ENCODE results near the gene JMJD4. TPM values are rescaled to one million over a fixed set of nuclear protein-coding genes. Genes with fewer than 3 reads are reported as not detected.
"Not testable (repeated sequence)": the region's sequence is repeated elsewhere in the genome, so short reads cannot be mapped to it uniquely, and the experiment has no call there.

JMJD4 gene
- total RNA-seq, 1 donor from 2014 or later = 25.6 TPM

DNA sequence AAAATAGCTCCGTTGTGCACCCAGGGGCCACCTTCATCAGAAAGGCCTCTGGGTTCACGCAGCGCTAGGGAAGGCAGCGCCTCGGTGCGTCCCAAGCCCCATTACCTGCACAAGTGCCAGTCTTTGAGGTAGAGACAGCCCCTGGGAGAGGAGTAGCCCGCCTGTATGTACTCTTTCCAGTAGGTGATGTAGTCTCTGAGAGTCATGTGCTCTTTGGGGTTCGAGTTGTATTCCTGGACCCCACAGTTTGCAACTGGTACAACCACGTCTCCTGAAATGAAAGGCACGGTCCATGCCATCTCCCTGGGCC is 601 bp downstream of the JMJD4 start:
- intact Hi-C loops (cut with micrococcal nuclease) = loop anchor here (2.0 to 10.0 kb wide), 7 partner anchors 28 to 1060 kb away; no protein-coding TSS in a partner anchor

DNA sequence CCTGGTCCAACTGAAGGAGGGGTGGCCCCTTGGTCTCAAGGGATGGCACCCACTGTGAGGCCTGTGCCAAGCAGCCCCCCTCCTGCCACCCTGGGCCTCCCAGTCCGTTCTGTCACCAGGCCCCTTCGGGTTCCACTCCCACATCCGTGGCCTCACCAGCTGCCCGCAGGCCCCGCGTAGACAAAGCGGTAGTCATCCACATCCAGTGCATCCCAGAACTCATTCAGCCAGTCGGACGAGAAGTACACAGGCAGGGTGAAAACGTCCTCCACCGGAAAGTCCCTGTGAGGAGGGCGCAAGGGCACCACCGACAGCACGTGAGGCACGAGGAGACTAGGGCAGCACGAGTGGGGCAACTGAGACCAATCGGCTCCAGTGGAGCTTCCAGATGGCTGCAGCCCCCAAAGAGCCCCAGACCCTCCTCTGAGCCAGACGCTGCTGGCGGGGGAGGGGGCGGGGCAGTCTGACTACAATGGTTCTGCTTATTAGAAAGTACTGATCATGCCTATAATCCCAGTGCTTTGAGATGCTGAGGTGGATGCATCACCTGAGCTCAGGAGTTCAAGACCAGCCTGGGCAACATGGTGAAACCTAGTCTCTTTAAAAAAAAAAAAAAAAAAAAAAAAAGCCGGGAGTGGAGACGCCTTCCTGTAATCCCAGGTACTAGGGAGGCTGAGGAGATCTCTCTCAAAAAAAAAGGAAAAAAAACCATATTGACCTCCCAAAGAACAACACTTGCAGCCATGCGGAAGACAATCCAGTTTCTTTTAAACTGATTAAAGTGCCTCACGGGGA is 1.2 kb downstream of the JMJD4 start:
- intact Hi-C loops (cut with micrococcal nuclease) = loop anchor here (2.0 to 10.0 kb wide), 7 partner anchors 29 to 1059 kb away; no protein-coding TSS in a partner anchor

DNA sequence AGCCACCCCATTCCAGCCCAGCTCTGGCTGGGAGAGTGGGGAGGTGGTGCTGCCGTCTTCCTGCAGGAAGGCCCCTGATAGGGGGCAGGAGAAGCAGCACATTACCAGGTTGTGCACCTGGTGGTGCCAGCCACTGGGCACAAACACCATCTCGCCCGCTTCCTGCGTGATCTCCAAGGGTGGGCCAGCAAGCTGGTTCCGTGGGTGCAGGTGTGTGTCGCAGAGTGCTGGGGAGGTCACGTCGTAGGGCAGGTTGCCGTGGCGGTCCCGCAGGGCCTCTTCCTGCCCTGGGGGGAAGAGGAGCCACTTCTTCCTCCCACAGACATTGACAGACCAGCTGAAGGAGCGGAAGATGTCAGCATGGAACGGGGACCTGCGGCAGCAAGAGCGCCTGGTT is 1.8 kb downstream of the JMJD4 start:
- intact Hi-C loops (cut with micrococcal nuclease) = loop anchor here (5.0 to 10.0 kb wide), 4 partner anchors 251 to 1059 kb away; no protein-coding TSS in a partner anchor

DNA sequence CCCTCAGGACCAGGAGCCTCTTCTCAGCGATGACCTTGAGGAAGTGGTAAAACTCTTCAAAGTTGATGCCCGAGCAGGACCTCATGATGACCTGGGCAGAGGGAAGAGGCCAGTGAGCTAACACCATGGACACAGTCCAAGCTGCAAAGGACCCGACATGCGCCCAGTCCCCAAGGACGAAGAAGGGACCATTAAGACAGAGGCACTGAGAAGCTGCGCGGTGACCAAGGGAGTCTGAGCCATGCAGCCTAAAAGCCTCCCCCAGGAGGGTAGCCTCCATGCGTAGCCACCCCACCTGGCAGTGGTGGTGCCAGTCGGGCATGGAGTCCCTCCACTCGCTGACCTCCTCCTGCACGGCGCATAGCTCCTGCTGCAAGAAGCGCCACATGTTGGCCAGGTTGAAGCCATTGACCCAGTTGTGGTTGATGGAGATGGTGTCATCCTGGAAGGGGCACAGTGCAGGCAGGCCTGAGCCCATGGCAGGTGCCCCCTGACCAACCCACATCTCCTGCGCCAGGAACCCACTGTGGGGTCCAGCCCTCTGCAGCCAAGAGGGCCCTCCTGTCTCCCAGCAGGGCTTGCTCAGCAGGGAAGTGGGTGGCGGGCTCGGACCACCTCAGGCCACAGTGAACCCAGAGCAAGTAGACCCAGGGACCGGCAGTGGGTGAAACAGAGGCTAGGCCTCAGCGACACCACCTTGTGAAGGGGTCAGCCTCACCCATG is 2.4 kb downstream of the JMJD4 start:
- intact Hi-C loops (cut with micrococcal nuclease) = loop anchor here (5.0 to 10.0 kb wide), 4 partner anchors 250 to 1058 kb away; no protein-coding TSS in a partner anchor

DNA sequence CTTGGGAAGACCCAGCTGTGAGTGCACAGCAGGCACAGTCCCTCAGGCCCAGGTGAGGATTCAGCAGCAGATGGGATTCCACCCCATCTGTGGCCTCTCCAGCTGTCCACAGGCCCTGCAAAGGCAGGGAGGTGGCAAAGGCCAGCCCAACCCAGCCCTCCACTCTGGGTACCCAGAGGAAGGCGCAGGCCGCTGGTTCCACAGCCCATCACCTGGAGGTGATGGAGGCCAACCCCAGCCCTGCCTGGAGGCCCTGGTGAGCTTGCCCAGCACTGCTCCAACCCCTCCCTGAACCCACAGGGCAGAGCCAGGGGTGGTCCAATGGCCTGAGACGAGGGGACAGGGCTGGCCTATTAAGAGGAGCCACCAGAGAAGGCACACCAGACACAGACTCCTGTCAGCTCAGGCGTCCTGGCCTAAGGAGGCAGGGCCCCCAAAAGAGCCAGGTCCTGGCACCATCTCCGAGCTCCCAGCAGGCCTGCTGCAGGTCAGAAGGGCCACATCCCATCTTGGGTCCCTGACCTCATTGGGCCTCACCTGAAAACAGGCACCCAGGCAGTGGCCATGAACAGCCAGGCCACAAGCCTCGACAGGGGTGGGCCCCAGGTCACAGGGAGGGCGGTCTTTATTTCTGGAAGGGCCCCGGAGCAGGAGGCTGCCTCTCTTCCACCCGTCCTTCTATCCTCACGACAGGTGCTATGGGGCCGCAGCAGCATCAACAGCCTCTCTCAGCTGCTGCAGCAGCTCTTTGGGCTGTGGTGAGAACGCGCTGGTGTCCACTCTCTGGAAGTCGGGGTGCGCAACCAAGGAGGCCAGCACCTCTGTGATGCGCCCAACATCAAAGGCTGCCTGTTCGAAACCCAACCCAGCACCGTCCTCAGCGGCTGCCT is 3.2 kb downstream of the JMJD4 start:
- intact Hi-C loops (cut with micrococcal nuclease) = loop anchor here (5.0 to 10.0 kb wide), 4 partner anchors 250 to 1057 kb away; no protein-coding TSS in a partner anchor

DNA sequence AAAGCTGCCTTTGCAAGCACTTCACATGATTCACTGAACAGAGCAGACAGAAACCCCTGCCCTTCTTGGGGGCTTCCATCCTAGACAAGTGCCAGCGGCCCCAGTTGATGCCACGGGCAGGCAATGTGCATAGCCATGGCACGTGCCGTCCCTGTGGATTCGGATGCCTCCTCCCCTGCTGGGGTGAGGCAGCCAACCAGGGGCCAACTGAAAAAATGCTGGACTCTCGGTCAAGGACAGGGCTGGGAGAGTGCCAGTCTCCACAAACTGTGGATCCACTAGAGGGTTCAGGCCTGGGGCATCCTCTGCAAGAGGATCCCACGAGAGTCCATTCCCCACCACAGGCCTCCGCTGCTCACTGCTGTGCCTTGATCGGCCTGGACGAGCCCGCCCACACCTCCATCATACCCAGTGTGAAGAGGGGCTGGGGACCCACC is 3.8 kb downstream of the JMJD4 start:
- intact Hi-C loops (cut with micrococcal nuclease) = loop anchor here (5.0 to 10.0 kb wide), 4 partner anchors 249 to 1056 kb away; no protein-coding TSS in a partner anchor

DNA sequence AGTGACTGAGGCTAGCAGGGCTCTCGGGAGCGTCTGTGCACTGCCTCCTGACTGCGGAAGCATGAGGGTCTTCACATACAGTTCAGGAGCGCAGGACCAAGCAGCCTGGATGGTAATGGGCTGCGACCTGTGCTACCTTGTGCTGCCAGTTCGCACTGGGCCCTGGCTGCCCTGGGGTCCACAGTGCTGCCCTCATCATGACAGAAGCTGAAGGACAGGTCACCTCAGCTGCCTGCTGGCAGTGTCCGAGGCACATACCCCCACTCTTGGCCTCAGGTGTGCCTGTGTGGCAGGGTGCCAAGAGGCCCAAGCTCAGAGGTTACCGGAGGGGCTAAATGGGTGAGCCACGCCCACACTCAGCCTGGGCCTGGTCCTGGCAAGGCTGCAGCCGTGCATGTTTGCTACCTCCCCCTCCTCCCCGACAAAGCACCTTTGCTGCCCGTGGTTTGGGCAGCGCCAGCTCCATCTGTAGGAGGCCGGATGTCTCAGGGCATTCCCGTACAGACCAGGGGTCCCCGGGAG is 4.4 kb downstream of the JMJD4 start:
- intact Hi-C loops (cut with micrococcal nuclease) = loop anchor here (1.0 to 10.0 kb wide), 5 partner anchors 216 to 1056 kb away; no protein-coding TSS in a partner anchor

DNA sequence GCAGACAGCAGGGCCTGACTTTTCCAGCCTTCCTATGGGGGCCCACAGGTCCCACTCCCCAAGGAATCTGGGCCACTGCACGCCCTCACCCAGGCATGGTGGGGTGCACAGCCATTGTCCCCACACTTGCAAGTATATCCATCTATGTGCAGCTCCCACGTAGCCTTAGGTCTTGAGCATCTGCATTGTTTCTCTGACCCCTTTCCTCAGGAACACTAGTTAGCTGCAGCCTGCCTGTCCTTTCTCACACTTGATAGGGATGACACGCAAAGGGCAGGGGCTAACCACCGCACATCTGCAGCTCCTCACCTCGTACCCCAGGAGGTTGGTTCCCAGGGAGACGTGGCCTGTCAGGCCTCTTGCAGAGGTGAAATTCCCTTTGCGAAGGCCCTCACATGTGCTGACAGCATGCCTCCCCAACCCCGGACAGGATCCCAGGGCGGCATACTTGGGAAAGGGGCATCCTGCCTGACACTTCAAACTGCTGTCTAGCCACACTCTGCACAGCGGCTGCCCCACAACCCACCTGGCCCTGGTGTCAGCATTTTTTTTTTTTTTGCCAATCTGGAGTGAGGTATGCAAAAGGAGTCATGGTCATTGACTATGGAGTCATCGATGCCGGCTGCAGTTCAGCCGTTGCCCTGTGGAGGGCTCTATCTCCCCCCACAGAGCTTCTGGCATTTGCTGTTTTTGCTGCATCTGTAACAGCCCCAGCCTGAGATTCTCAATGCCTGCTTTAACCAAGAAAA is 5.0 kb downstream of the JMJD4 start:
- intact Hi-C loops (cut with micrococcal nuclease) = loop anchor here (1.0 to 10.0 kb wide), 6 partner anchors 216 to 1612 kb away; partner anchors contain the start of gene CCSAP

DNA sequence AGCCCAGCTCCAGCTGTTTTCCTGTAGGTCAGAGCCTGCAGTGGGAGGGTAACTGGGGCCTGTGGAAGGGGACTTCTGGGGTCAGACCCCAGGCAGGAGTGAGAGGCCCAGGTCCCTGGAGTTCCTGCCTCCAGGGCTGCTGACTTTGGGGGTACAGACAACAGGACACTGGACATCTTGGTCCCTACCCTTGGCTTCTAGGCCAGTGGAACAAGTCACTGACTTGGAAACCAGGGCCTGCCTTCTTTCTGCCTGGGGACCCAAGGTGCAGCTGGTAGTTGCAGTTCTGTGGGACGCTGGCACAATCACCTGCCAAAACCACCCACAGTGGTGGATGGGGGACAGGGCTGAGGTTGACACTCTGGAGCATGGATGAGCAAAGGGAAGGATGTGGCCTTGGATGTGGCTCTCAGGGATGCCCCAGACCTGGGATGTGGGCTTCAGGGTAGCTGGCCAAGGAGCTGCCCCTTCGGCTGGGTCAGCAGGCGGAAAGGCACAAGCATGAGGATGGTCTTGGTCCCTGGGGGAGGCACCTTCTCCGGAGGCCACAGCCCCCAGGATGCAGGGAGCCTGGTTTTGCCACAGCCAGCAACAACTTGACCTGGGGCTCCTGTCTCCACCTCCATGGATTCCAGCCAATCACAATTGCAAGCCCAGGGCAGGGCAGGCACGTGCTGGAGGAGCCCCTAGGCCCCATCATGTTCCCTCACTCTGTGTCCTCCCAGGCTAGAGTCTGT is 5.8 kb downstream of the JMJD4 start:
- intact Hi-C loops (cut with micrococcal nuclease) = loop anchor here (5.0 kb wide), 1 partner anchor 1613 kb away; the partner anchor contains the start of gene CCSAP

DNA sequence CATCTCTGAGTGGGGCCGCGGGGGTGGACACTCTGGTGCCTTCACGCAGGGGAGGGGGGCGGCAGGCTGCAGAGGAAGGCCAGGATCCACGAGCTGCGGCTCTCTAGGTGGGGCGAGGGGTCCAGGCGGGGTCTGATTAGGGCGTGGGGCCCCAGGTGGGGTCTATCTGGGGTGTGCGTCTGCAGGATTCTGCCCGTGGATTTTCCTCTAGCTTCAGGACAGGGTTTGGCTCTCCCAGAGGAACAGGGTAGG is 6.3 kb downstream of the JMJD4 start:
- intact Hi-C loops (cut with micrococcal nuclease) = loop anchor here (1.0 to 5.0 kb wide), 4 partner anchors 59 to 1613 kb away; partner anchors contain the start of genes ARF1 and CCSAP

DNA sequence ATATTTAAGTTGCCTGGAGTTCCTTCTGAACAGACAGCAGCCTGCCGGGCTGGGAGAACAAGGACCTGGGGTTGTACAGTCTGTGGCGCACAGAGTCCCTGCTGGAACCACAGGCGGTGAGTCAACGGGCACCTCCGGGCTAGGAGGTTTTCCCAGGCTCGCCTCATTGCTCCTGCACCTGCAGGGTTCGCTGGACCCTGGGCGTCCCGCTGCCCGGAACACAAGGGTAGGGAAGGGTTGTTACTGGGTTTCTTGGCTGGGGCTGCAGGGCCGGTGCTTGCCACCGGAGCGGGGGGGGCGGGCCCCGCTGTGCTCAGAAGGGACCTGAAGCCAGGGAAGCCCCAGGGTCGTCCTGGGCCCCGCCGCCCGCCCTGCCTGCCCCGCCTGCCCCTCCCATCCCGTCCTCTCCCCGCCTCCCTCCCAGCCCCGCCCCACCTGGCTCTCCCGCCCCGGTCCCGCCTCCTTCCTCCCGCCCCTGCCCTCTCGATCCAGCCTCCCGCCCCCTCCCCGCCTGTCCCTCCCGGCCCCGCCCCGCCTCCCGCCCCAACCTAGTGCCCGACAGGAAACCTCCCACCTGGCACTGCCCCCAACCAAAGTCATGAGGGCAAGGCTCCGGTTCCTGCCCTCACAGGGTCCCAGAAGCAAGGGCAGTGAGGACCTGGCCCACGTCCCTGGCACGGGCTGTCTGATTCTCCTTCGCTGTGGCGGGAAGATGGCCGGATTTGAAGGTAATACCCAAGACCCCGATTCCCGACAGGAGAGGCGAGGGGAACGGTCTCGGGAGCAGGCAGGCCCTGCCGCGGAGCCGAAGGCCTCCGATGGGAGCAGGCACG is 6.8 kb downstream of the JMJD4 start:
- intact Hi-C loops (cut with micrococcal nuclease) = loop anchor here (1.0 to 5.0 kb wide), 4 partner anchors 60 to 1614 kb away; partner anchors contain the start of genes ARF1 and CCSAP

DNA sequence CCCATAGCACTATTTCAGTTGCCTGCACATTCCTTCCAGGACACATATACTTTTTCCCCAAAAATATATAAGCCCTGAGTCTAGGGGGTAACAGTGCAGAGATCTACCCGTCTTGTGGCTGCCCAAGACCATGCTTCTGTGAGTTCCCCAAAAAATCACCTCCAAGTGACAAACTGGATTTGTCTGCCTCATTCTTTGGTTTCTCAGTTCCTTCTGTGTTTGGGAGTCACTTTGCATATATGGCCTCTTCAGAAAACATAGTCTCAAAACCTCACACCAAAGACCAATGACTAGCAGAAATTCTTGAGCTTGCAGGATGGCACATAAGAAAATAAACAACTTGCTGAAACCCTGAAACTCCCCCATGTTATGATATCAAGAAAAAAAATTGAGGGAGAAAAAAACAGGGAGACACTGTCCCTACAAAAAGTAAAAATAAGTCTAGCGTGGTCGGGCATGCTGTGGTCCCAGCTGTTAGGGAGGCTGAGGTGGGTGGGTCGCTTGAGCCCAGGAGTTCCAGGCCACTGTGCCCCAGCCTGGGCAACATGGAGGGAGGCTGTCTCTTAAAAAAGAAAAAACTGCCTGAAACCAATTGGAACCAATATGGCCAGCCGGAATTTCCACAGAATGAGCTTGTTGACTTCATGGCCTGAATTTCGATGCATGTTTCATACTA is 8.0 kb downstream of the JMJD4 start:
- intact Hi-C loops (cut with micrococcal nuclease) = loop anchor here (5.0 kb wide), 1 partner anchor 1615 kb away; the partner anchor contains the start of gene CCSAP

DNA sequence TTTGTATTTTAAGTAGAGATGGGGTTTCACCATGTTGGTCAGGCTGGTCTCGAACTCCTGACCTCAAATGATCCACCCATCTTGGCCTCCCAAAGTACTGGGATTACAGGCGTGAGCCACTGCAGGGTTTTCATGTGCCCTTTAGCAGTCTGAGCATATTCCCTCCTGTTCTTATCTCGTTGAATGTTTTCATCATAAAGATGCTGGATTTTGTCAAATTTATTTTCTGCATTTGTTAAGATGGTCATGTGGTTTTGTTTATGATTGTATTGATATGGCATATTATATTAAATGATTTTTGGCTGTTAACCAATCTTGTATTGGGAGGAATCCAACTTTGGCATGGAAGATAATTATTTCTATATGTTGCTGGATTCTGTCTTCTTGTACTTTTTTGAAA is 8.8 kb downstream of the JMJD4 start:
- intact Hi-C loops (cut with micrococcal nuclease) = loop anchor here (5.0 kb wide), 1 partner anchor 1616 kb away; the partner anchor contains the start of gene CCSAP

DNA sequence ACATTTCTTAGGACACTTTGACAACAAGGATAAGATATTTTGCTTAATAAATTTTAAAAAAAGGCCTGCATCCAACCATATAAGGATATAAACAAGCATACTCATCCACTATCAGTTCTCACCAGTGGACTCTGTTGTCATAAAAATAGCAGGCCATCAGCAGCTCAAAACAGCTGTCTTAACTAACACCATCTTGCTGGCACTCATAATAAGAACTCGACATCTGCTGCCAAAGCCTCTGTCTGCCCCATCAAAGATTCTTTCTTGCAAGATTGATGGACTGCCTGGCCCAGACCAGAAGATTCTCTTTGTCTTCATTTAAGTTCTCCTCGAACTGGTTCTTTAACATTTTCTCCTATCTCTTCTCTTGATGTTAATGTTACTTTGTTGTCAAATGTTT is 10.1 kb downstream of the JMJD4 start:
- intact Hi-C loops (cut with micrococcal nuclease) = loop anchor here (5.0 kb wide), 1 partner anchor 1617 kb away; the partner anchor contains the start of gene CCSAP

DNA sequence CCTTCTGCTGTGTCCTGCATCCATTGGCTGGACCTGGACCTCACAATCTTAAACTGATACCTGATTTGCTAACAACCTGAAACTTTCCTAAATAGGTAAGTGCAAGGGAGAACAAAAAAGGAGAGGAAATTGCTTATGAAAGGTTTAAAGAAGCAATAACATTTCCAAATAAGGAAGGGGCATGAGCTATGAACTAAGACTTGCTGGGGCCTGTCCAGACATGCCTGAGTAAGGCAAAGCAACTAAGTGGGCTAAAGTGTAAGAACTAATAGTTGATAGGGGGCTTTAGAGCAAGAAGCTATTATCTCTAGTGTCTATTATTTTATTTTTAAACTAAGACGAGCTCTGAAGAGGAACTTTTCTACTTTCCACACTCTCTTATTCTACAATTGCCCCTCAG is 11.6 kb downstream of the JMJD4 start:
- intact Hi-C loops (cut with micrococcal nuclease) = no loop called here

DNA sequence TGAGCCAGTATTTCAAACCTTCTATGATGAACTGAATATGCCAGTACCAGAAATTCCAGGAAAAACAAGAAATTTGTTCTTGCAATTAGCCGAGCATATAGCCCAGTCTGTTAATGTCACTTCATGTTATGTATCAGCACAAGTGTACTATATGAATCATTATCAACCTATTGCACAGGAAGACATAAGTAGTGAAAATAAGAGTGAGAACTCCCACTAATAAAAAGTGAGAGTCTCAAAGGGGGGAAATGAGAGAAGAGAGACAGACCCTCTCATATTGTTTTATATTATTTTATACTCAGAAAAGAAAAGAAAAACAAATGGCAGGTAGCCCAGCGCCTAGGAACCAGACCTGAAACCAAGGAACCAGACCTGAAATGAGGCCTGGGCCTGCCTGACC is 16.2 kb downstream of the JMJD4 start:
- intact Hi-C loops (cut with micrococcal nuclease) = no loop called here

DNA sequence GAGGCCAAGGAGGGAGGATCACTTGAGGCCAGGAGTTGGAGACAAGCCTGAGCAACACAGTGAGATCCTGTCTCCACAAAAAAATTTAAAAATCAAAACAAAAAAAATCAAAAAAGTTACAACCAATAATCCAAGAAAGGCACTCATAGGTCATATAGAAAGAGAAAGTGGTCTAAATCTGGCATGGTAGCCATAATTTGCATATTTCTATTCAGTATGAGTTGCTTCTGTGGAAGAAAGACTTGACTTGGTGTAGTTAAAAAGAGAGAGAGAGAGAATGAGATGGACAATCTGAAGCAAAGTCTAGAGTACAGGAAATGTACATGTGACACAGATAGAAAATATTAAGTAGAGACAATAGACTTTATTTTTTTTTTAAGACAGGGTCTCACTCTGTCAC is 22.5 kb downstream of the JMJD4 start:
- intact Hi-C loops (cut with micrococcal nuclease) = no loop called here

DNA sequence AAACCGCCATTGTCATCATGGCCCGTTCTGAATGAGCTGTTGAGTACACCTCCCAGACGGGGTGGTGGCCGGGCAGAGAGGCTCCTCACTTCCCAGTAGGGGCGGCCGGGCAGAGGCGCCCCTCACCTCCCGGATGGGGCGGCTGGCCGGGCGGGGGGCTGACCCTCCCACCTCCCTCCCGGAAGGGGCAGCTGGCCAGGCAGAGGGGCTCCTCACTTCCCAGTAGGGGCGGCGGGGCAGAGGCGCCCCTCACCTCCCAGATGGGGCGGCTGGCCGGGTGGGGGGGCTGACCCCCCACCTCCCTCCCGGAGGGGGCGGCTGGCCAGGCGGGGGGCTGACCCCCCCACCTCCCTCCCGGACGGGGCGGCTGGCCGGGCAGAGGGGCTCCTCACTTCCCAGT is 24.6 kb downstream of the JMJD4 start:
- intact Hi-C loops (cut with micrococcal nuclease) = not testable (repeated sequence)
